SK-N-SH treated with all-trans-retinoic acid at 6 μM for 48 hours (cell line): ENCODE results near the gene PRSS22.

ENCODE experiments used
- ATAC-seq: fragments of 200-7000 bp; cut with Tn5 transposase; 3 replicates; pipeline ENCODE4 v1.9.1; 2020; ENCODE audit warnings: mild to moderate bottlenecking, moderate library complexity
- ARNTL ChIP-seq: fragments of 450-650 bp; formaldehyde crosslinking; IDR thresholded peaks from 2 replicates; pipeline ENCODE4 v1.5.0; 2020; ENCODE audit warnings: low read depth, mild to moderate bottlenecking, moderate library complexity, borderline replicate concordance
- BACH2 ChIP-seq: fragments of 250-450 bp; sonication (Bioruptor Pico); IDR thresholded peaks from 2 replicates; pipeline ENCODE4 v1.9.0; 2021; ENCODE audit warnings: mild to moderate bottlenecking, borderline replicate concordance
- GLIS3 ChIP-seq: fragments of 250-450 bp; sonication (Bioruptor Pico); IDR thresholded peaks from 2 replicates; pipeline ENCODE4 v1.5.0; 2020; ENCODE audit warnings: mild to moderate bottlenecking, moderate library complexity
- ISL1 ChIP-seq: fragments of 250-450 bp; sonication (Bioruptor Pico); IDR thresholded peaks from 2 replicates; pipeline ENCODE4 v2.1.2; 2022; ENCODE audit warnings: mild to moderate bottlenecking, moderate library complexity
- OSR1 ChIP-seq: fragments of 250-450 bp; sonication (Bioruptor Pico); IDR thresholded peaks from 2 replicates; pipeline ENCODE4 v1.8.0; 2022; ENCODE audit warnings: moderate library complexity, mild to moderate bottlenecking, inconsistent platforms
- PATZ1 ChIP-seq: fragments of 250-450 bp; sonication (Bioruptor Pico); IDR thresholded peaks from 2 replicates; pipeline ENCODE4 v1.8.0; 2020; ENCODE audit warnings: mild to moderate bottlenecking, moderate library complexity, borderline replicate concordance
- POU6F1 ChIP-seq: fragments of 250-450 bp; sonication (Bioruptor Pico); IDR thresholded peaks from 2 replicates; pipeline ENCODE4 v1.8.0; 2021; ENCODE audit warnings: low read depth, mild to moderate bottlenecking, moderate library complexity, borderline replicate concordance
- PPARA ChIP-seq: fragments of 250-450 bp; sonication (Bioruptor Pico); IDR thresholded peaks from 2 replicates; pipeline ENCODE4 v1.5.0; 2020; ENCODE audit warnings: mild to moderate bottlenecking, borderline replicate concordance
- TCF4 ChIP-seq: fragments of 250-450 bp; sonication (Bioruptor Pico); IDR thresholded peaks from 2 replicates; pipeline ENCODE4 v1.8.0; 2021; ENCODE audit warnings: mild to moderate bottlenecking, moderate library complexity, borderline replicate concordance
- TOX ChIP-seq: fragments of 250-450 bp; sonication (Bioruptor Pico); IDR thresholded peaks from 2 replicates; pipeline ENCODE4 v1.8.0; 2021; ENCODE audit warnings: mild to moderate bottlenecking, moderate library complexity, borderline replicate concordance
- TSHZ2 ChIP-seq: fragments of 250-450 bp; sonication (Bioruptor Pico); IDR thresholded peaks from 2 replicates; pipeline ENCODE4 v1.5.0; 2020; ENCODE audit warnings: mild to moderate bottlenecking, moderate library complexity
- ZC3H10 ChIP-seq: fragments of 250-450 bp; sonication (Bioruptor Pico); IDR thresholded peaks from 2 replicates; pipeline ENCODE4 v1.5.1; 2021; ENCODE audit warnings: mild to moderate bottlenecking, moderate library complexity
- ZFP3 ChIP-seq: fragments of 250-450 bp; sonication (Bioruptor Pico); IDR thresholded peaks from 2 replicates; pipeline ENCODE4 v1.5.0; 2020; ENCODE audit warnings: mild to moderate bottlenecking, moderate library complexity
- ZFP30 ChIP-seq: fragments of 450-650 bp; formaldehyde crosslinking; IDR thresholded peaks from 2 replicates; pipeline ENCODE4 v1.5.0; 2022; ENCODE audit warnings: mild to moderate bottlenecking, moderate library complexity
- ZNF565 ChIP-seq: fragments of 450-650 bp; formaldehyde crosslinking; conservative IDR thresholded peaks from 2 replicates; pipeline ENCODE4 v1.5.0; 2020; ENCODE audit warnings: low read depth, mild to moderate bottlenecking, moderate library complexity
- ZNF70 ChIP-seq: fragments of 450-650 bp; formaldehyde crosslinking; IDR thresholded peaks from 2 replicates; pipeline ENCODE4 v1.5.0; 2020; ENCODE audit warnings: mild to moderate bottlenecking, moderate library complexity
- ZNF8 ChIP-seq: fragments of 450-650 bp; formaldehyde crosslinking; IDR thresholded peaks from 2 replicates; pipeline ENCODE4 v1.5.0; 2020; ENCODE audit warnings: mild to moderate bottlenecking, moderate library complexity
- TF ChIP-seq, protein P1 (sequence below): fragments of 250-450 bp; sonication (Bioruptor Pico); IDR thresholded peaks from 2 replicates; pipeline ENCODE4 v1.5.1; 2021; ENCODE audit warnings: mild to moderate bottlenecking, moderate library complexity

Gene PRSS22

GRCh38 chr16:2821487-2822157, 36.3 kb downstream of the PRSS22 start:
- TF ChIP-seq ARNTL (CRISPR knock-in tag) (no peak), PATZ1 (no peak), OSR1 (CRISPR knock-in tag) (no peak), TOX (CRISPR knock-in tag) (no peak), ISL1 (CRISPR knock-in tag) (no peak)

GRCh38 chr16:2820836-2821486, 37.0 kb downstream of the PRSS22 start:
- no peak for TF ChIP-seq ZNF565
- no peak for TF ChIP-seq BACH2 (CRISPR knock-in tag)
- TF ChIP-seq, protein P1, sequence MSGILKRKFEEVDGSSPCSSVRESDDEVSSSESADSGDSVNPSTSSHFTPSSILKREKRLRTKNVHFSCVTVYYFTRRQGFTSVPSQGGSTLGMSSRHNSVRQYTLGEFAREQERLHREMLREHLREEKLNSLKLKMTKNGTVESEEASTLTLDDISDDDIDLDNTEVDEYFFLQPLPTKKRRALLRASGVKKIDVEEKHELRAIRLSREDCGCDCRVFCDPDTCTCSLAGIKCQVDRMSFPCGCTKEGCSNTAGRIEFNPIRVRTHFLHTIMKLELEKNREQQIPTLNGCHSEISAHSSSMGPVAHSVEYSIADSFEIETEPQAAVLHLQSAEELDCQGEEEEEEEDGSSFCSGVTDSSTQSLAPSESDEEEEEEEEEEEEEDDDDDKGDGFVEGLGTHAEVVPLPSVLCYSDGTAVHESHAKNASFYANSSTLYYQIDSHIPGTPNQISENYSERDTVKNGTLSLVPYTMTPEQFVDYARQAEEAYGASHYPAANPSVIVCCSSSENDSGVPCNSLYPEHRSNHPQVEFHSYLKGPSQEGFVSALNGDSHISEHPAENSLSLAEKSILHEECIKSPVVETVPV (CRISPR knock-in tag): no peak
- TF ChIP-seq PPARA (CRISPR knock-in tag): no peak
- no peak for TF ChIP-seq ZC3H10
- no peak for TF ChIP-seq POU6F1 (CRISPR knock-in tag)
- no peak for TF ChIP-seq ZNF8
- no peak for TF ChIP-seq ZFP30 (CRISPR knock-in tag)
- no peak for TF ChIP-seq PATZ1
- no peak for TF ChIP-seq ZNF70 (CRISPR knock-in tag)
- TF ChIP-seq GLIS3 (CRISPR knock-in tag): no peak
- ATAC-seq: no peak; the same call in 2 of the 3 replicates

More at GRCh38 chr16:2821487-2822157, 36.3 kb downstream of the PRSS22 start:
- ATAC-seq: peak; percentile 48

- no peak for ATAC-seq
- TF ChIP-seq TOX (CRISPR knock-in tag): no peak
- TF ChIP-seq, protein P1 (CRISPR knock-in tag): no peak
- no peak for TF ChIP-seq ARNTL (CRISPR knock-in tag)
- no peak for TF ChIP-seq ZNF70 (CRISPR knock-in tag)
- no peak for TF ChIP-seq PATZ1
- no peak for TF ChIP-seq GLIS3 (CRISPR knock-in tag)
- TF ChIP-seq TSHZ2: no peak
- no peak for TF ChIP-seq ZFP3 (CRISPR knock-in tag)
- no peak for TF ChIP-seq TCF4 (CRISPR knock-in tag)
- TF ChIP-seq, all 23 proteins: peak for 0
Observed at GRCh38 chr16:2819939-2820835, 37.8 kb downstream of the PRSS22 start.
